Stimulated activated memory B cell treated with anti-CD40 and anti-IgM and Interleukin-4, amounts not matched to agents 10 μg/mL and 1 μg/mL and 100 μg/mL, for 72 hours (primary cell): ENCODE data around the gene RARA.

Experiments used
- ATAC-seq: fragments of 150-1000 bp; cut with Tn5 transposase; 2 replicates; pipeline ENCODE4 v1.10.0; 2021
- H3K27ac Mint-ChIP-seq: one replicate; pipeline ENCODE4 v1.8.0; 2022; ENCODE audit warnings: mild to moderate bottlenecking, mixed read lengths
- H3K27me3 Mint-ChIP-seq: one replicate; pipeline ENCODE4 v1.8.0; 2022; ENCODE audit warnings: mixed read lengths
- H3K36me3 Mint-ChIP-seq: one replicate; pipeline ENCODE4 v1.8.0; 2022; ENCODE audit warnings: mixed read lengths
- H3K4me1 Mint-ChIP-seq: one replicate; pipeline ENCODE4 v1.8.0; 2022; ENCODE audit warnings: mixed read lengths
- H3K4me3 Mint-ChIP-seq: one replicate; pipeline ENCODE4 v1.8.0; 2022; ENCODE audit warnings: mild to moderate bottlenecking, moderate library complexity, mixed read lengths
- H3K9me3 Mint-ChIP-seq: one replicate; pipeline ENCODE4 v1.8.0; 2022; ENCODE audit warnings: mixed read lengths

Gene RARA

DNA sequence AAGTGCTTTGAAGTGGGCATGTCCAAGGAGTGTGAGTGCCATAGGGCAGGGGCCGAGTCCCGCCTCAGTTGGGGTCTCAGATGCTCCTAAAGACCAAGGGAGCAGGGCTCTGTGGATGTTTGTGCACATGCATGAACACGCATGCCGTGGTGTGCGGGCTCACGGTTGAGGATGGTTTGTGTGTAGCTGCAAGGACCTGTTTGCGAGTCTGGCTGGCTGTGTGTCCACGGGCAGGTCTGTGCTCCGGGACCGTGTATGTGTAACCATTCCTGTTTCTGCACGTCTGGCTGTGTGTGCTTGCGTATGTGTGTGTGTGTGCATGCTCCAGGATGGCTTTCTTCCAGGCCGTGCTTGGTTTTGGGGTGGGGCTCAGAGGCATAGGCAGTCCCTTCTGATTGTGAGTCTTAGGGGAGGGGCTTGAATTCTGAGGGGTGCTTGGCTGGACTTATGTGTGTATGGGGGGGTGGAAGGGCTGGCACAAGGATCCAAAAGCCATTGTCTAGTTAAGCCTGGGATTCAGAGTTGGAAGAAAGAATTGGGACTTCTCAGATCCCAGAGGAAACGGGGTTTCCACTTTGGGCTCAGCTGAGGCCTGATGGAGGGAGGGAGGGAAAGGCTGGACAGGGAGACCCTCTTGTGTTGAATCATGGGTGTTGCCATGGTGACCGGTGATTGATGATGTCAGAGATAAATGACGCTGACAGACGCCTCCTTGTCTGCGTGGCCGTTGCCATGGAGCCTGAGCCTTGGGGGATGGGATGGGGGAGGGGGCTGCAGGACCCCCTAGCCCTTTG, 41.1 kb downstream of the RARA start:
- no peak overlapping the region for H3K4me3 Mint-ChIP-seq
- peaks cover 85% of the 10 kb centered on the region for H3K4me1 Mint-ChIP-seq
- no peak overlapping the region for H3K27ac Mint-ChIP-seq
- H3K36me3 Mint-ChIP-seq = peaks cover 45% of the 10 kb centered on the region
- H3K9me3 Mint-ChIP-seq = no peaks in the 10 kb centered on the region
- no peaks in the 10 kb centered on the region for H3K27me3 Mint-ChIP-seq
- ATAC-seq = no peak

DNA sequence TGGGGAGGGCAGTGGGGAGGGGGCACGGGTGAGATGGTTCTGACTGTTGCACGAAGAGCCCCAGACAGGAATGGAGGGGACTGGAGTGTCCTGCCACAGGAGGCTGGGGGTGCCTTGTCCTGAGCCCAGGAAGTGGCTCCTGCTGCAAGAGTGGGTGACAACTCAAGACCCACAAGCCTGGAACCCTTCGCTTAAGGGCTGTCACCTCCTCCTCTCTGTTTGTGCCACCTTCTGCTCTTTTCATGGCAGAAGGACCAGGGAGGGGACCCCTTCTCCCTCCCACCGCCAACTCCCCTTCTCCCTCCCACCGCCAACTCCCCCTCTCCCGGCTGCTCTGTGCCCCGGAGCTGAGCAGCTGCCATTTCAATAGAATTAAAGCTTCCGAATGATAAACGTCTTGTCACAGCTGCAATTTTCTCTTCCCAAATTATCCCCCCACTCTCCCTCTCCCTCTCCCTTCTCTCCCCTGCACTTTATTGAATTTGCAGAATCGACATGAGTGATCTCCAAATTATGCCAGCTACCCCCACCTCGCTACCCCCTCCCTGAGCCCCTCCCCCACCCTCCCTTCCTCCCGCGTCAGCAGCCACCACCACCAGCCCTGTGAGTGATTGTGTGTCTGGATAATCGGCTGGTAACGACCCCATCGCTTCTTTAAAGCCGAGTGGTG, 41.8 kb downstream of the RARA start:
- Mint-ChIP-seq H3K4me3 (no peak overlapping the region), H3K36me3 (peaks cover 51% of the 10 kb centered on the region), H3K9me3 (no peaks in the 10 kb centered on the region), H3K4me1 (peaks cover 82% of the 10 kb centered on the region), H3K27me3 (no peaks in the 10 kb centered on the region), H3K27ac (peak overlapping the region; percentile 59)
- no peak for ATAC-seq

DNA sequence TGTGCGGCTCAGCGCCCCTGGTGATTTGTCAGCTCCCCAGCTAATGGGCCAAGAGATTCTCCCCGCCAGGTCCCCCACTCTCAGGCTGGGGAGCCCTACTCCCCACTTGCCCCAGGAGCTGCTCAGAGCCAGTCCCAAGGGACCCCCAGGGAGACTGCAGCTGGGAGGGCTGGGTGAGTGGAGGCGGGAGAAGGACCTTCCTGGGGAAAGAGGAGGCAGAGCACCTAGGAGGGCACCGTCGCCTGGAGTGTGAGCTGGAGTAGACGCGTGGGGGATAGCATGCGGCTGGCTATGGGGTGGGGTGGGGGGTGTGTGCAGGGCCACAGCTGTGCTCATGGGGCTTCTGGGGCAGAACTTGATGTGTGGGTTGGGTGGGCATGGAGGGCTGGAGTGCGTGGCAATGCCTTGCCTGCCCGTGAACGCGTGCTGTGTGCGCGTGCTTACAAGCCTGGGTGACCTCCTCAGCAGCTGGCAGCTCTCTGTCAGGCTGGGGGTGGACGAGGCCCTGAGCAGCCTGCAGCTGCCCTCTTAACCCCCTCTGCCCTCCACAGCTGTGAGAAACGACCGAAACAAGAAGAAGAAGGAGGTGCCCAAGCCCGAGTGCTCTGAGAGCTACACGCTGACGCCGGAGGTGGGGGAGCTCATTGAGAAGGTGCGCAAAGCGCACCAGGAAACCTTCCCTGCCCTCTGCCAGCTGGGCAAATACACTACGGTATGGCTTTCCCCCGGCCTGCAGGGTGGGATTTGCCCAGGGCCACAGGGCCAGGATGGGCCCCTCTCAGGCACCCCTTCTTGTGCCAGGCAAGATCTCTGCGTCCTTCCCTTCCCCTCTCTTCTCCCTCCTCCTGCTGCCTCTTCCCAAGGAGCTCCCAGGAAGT, 42.6 kb downstream of the RARA start:
- no peak for ATAC-seq
- H3K4me1 Mint-ChIP-seq = peaks cover 75% of the 10 kb centered on the region
- no peak overlapping the region for H3K4me3 Mint-ChIP-seq
- peak overlapping the region; percentile 59 for H3K27ac Mint-ChIP-seq
- no peaks in the 10 kb centered on the region for H3K27me3 Mint-ChIP-seq
- H3K36me3 Mint-ChIP-seq = peaks cover 51% of the 10 kb centered on the region
- H3K9me3 Mint-ChIP-seq = no peaks in the 10 kb centered on the region

DNA sequence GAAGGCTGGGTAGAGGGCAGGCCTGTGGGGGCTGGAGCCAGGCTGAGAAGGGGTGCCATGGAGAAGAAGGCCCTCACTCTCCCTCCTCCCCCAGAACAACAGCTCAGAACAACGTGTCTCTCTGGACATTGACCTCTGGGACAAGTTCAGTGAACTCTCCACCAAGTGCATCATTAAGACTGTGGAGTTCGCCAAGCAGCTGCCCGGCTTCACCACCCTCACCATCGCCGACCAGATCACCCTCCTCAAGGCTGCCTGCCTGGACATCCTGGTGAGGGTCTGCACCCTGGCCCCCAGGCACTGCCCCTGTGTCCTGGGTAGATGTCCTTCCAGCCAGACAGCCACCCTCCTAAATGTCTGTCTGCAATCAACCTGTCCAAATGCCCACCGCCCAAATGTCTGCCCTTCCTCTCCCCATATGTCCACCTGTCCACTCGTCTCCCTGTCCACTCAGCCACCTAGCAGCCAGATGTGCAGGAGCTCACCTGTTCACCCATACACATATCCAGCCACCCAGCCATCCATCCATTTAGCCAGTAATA, 43.3 kb downstream of the RARA start:
- H3K4me1 Mint-ChIP-seq = peaks cover 68% of the 10 kb centered on the region
- H3K27ac Mint-ChIP-seq = peak overlapping the region; percentile 59
- peaks cover 51% of the 10 kb centered on the region for H3K36me3 Mint-ChIP-seq
- H3K27me3 Mint-ChIP-seq = no peaks in the 10 kb centered on the region
- H3K9me3 Mint-ChIP-seq = no peaks in the 10 kb centered on the region
- no peak overlapping the region for H3K4me3 Mint-ChIP-seq
- no peak for ATAC-seq

DNA sequence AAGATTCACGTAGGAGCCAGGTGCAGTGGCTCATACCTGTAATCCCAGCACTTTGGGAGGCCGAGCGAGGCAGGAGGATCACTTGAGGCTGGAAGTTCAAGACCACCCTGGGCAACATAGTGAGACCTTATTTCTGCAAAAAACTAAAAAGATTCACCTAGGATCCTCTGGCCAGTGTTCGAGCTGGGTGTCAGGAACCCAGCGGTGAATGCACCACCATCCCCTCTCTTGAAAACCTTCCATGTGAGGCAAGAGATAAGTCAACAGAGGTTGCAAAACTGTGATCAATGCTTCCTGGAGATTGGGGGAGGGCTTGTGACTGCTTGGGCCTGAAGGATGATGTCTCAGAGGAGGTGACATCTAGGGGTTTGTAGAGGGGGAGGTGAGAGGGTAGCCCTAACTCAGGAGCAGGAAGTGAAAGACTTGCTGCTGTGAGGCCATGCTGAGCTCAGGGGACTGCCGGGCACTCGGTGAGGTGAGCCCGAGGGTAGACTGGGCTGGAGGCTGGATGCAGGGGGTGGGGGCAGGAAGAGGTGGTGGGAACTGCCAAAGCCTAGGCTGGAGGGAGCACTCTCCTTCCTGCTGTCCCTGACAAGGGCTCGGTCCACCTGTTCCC, 43.9 kb downstream of the RARA start:
- ATAC-seq = peak; percentile 44
- Mint-ChIP-seq H3K9me3 (no peaks in the 10 kb centered on the region), H3K4me3 (peak overlapping the region; percentile 10), H3K27ac (peak overlapping the region; percentile 59), H3K36me3 (peaks cover 51% of the 10 kb centered on the region), H3K27me3 (no peaks in the 10 kb centered on the region), H3K4me1 (peaks cover 62% of the 10 kb centered on the region)

DNA sequence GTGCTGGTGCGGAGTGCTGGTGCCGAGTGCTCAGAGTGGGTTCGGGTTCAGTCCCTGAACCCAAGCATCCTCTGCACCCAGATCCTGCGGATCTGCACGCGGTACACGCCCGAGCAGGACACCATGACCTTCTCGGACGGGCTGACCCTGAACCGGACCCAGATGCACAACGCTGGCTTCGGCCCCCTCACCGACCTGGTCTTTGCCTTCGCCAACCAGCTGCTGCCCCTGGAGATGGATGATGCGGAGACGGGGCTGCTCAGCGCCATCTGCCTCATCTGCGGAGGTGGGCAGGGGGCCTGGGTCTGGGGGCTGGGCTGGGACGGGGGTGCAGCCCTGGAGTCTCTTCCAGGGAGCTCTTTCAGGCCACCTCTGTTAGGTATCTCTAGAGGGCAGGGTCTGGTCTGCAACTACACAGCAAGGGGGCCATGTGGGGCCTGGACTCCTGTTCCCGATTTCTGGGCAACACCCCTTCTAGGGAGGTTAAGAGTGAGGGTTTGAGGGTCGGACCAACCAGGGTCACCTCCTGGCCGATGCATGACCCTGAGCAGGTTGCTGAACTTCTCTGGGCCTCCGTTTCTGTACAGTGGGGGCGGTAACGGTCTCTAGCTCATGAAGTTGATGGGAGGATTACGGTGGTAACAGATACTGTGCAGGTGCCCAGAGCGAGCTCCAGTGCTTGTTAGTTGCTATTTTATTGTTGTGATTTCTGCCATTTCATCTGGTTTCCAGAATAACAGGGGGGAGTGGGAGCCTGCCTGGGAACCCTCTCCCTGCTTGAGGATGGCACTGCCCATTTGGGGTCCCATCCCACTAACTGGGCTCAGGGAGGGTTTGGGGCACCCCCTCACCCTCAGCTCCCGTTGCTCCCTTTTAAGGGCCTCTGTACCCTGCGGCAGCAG, 45.5 kb downstream of the RARA start:
- Mint-ChIP-seq H3K36me3 (peaks cover 40% of the 10 kb centered on the region), H3K4me3 (no peak overlapping the region), H3K27me3 (no peaks in the 10 kb centered on the region), H3K4me1 (peaks cover 56% of the 10 kb centered on the region), H3K9me3 (no peaks in the 10 kb centered on the region), H3K27ac (peak overlapping the region; percentile 40)
- ATAC-seq = no peak

DNA sequence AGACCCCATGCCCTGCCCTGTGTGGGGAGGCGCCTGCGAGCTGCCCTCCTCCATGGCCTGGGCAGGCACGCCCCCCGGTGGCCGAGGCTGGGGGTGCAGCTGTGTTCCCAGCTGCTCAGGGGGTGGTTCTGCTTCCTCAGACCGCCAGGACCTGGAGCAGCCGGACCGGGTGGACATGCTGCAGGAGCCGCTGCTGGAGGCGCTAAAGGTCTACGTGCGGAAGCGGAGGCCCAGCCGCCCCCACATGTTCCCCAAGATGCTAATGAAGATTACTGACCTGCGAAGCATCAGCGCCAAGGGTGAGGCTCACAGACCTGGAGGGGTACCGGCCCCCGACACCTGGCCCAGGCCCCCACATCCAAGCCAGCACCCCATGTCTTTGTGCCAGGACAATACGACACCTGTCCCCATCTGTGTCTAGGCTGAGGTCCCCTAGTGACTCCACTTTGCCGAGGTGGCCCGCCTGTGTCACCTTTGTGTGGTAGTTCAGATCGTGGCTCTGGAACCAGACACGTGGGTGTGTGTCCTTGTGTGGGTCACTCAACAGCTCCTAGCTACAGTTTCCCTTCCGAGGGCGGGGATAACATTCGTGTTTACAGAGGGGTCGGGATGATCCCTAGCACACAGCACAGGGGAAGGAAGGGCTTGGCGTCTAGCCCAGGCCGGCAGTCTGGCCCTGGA, 46.3 kb downstream of the RARA start:
- H3K27ac Mint-ChIP-seq = peak overlapping the region; percentile 40
- peaks cover 55% of the 10 kb centered on the region for H3K4me1 Mint-ChIP-seq
- H3K9me3 Mint-ChIP-seq = no peaks in the 10 kb centered on the region
- H3K36me3 Mint-ChIP-seq = peaks cover 32% of the 10 kb centered on the region
- H3K4me3 Mint-ChIP-seq = no peak overlapping the region
- peak; percentile 76 for ATAC-seq
- peaks cover 6% of the 10 kb centered on the region for H3K27me3 Mint-ChIP-seq

DNA sequence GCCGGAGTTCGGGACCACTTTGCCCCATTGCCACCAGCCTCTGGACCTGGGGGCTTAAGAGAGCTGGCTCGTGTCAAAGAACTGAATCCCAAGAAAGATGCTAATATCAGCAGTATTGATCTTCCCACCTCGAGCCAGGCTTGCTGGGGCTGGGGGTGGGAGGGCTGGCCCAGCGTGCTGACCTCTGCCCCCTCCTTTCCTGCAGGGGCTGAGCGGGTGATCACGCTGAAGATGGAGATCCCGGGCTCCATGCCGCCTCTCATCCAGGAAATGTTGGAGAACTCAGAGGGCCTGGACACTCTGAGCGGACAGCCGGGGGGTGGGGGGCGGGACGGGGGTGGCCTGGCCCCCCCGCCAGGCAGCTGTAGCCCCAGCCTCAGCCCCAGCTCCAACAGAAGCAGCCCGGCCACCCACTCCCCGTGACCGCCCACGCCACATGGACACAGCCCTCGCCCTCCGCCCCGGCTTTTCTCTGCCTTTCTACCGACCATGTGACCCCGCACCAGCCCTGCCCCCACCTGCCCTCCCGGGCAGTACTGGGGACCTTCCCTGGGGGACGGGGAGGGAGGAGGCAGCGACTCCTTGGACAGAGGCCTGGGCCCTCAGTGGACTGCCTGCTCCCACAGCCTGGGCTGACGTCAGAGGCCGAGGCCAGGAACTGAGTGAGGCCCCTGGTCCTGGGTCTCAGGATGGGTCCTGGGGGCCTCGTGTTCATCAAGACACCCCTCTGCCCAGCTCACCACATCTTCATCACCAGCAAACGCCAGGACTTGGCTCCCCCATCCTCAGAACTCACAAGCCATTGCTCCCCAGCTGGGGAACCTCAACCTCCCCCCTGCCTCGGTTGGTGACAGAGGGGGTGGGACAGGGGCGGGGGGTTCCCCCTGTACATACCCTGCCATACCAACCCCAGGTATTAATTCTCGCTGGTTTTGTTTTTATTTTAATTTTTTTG, 47.1 kb downstream of the RARA start:
- H3K4me3 Mint-ChIP-seq = no peak overlapping the region
- no peak for ATAC-seq

DNA sequence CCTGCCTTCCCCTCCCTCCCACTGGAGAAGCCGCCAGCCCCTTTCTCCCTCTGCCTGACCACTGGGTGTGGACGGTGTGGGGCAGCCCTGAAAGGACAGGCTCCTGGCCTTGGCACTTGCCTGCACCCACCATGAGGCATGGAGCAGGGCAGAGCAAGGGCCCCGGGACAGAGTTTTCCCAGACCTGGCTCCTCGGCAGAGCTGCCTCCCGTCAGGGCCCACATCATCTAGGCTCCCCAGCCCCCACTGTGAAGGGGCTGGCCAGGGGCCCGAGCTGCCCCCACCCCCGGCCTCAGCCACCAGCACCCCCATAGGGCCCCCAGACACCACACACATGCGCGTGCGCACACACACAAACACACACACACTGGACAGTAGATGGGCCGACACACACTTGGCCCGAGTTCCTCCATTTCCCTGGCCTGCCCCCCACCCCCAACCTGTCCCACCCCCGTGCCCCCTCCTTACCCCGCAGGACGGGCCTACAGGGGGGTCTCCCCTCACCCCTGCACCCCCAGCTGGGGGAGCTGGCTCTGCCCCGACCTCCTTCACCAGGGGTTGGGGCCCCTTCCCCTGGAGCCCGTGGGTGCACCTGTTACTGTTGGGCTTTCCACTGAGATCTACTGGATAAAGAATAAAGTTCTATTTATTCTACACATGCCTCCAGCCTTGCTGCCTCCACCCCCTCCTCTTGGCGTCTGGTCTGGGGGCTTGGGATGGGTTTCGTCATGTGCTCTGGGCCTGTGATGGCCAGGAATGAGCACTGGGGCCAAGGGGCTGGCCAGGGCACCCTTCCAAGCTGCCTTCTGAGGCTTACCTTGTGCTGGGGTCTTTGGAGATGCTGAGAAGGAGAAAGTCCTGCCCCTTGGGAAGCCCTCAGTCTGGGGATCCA, 48.3 kb downstream of the RARA start:
- peaks cover 16% of the 10 kb centered on the region for H3K36me3 Mint-ChIP-seq
- H3K4me1 Mint-ChIP-seq = peaks cover 43% of the 10 kb centered on the region
- no peak overlapping the region for H3K4me3 Mint-ChIP-seq
- H3K27me3 Mint-ChIP-seq = peaks cover 20% of the 10 kb centered on the region
- H3K27ac Mint-ChIP-seq = no peak overlapping the region
- no peaks in the 10 kb centered on the region for H3K9me3 Mint-ChIP-seq
- ATAC-seq = no peak

More for the DNA sequence above, 47.1 kb downstream of the RARA start:
- H3K4me1 Mint-ChIP-seq = peaks cover 53% of the 10 kb centered on the region
- no peaks in the 10 kb centered on the region for H3K9me3 Mint-ChIP-seq
- peaks cover 14% of the 10 kb centered on the region for H3K27me3 Mint-ChIP-seq
- peak overlapping the region; percentile 40 for H3K27ac Mint-ChIP-seq
- peaks cover 27% of the 10 kb centered on the region for H3K36me3 Mint-ChIP-seq

DNA sequence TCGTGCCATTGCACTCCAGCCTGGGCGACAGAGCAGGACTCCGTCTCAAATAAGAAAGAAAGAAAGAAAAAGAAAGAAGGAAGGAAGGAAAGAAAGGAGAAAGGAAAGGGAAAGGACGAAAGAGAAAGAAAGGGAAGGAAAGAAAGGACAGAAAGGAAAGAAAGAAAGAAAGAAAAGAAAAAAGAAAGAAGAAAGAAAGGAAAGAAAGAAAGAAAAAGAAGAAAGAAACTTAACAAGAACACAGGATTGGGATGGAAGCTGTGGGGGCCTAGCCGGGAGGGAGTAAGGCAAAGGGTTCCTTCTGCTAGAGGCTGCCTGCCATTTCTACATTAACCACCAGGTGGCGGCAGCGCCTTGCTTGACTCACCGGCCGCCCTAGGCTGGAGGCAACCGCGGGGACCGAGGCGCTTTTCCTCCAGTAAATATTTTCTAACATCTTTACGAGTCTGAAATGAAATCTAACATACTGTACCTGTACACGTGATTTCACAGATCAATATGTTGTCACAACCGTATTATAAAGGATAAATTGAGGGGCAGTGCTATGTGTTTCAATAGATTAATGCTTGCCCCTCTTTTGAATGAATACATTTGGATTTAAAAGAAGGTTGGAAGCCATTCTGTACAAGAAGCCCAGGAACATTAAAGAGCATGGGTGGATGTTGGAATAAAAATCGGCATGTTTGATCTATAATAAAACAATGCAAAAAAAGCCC, 49.5 kb downstream of the RARA start:
- Mint-ChIP-seq H3K36me3 (peaks cover 6% of the 10 kb centered on the region), H3K4me3 (peak overlapping the region; percentile 4), H3K9me3 (no peaks in the 10 kb centered on the region), H3K27ac (no peak overlapping the region), H3K27me3 (peaks cover 24% of the 10 kb centered on the region), H3K4me1 (peaks cover 40% of the 10 kb centered on the region)
- peak; percentile 63 for ATAC-seq

DNA sequence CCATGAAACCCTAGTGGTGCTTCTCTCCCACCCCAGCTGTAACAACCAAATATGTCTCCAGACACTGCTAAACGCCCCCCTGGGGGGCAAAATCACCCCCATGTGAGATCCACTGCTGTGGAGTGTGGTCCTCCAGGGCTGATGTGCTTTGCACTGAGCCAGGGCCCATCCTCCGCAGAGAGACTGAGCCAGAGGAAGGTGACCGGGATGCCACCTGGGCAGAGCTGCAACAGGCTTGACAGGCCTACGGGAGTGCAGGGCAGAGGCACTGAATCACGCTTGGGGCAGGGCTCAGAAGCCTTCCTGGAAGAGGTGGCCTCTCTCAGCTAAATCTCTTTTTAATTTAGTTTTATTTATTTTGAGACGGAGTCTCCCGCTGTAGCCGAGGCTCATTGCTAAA, 51.1 kb downstream of the RARA start:
- H3K4me1 Mint-ChIP-seq = peaks cover 29% of the 10 kb centered on the region
- no peak overlapping the region for H3K4me3 Mint-ChIP-seq
- ATAC-seq = no peak

More for the DNA sequence above, 51.1 kb downstream of the RARA start:
- no peak overlapping the region for H3K27ac Mint-ChIP-seq
- no peaks in the 10 kb centered on the region for H3K9me3 Mint-ChIP-seq
- peaks cover 28% of the 10 kb centered on the region for H3K27me3 Mint-ChIP-seq
- H3K36me3 Mint-ChIP-seq = peaks cover 6% of the 10 kb centered on the region
